Bronchial epithelial cell (primary cell): Measurements from ENCODE around the gene PCDHA1. TPM values are rescaled to one million over a fixed set of nuclear protein-coding genes. Genes with fewer than 3 reads are reported as not detected.

Source experiments
- DNase-seq: peaks from one replicate; pipeline ENCODE4 v3.0.0-alpha.2; 2010; ENCODE audit warnings: low read depth
- FAIRE-seq: peaks from 2 replicates; lab custom pipeline; 2011; peaks lifted over from hg19 to GRCh38; lab: Jason Lieb, UNC
- H3K27me3 ChIP-seq: 2 replicates; pipeline ENCODE4 v1.5.1; 2011; ENCODE audit warnings: low read length; ENCODE audit not compliant: control insufficient read depth, insufficient read depth
- H3K36me3 ChIP-seq: 2 replicates; pipeline ENCODE4 v1.5.1; 2011; ENCODE audit warnings: low read length; ENCODE audit not compliant: control insufficient read depth, insufficient read depth
- H3K4me3 ChIP-seq: 2 replicates; pipeline ENCODE4 v1.5.1; 2011; ENCODE audit warnings: mild to moderate bottlenecking, low read depth, low read length, control low read depth
- total RNA-seq: library from RNA; depleted of rRNA; stranded (reverse); fragments of >200 nt; gene quantifications from 2 replicates; pipeline ENCODE4 v1.2.1, GENCODE V29; 2014
- TF ChIP-seq, protein P1 (sequence below): IDR thresholded peaks from 2 replicates; pipeline ENCODE4 v1.5.1; 2011; ENCODE audit warnings: mild to moderate bottlenecking, moderate library complexity, low read length, control low read depth, inconsistent platforms; ENCODE audit not compliant: insufficient read depth, severe bottlenecking

PCDHA1 gene
- total RNA-seq, 1 donor from 2014 or later, result under 0.01 TPM

DNA sequence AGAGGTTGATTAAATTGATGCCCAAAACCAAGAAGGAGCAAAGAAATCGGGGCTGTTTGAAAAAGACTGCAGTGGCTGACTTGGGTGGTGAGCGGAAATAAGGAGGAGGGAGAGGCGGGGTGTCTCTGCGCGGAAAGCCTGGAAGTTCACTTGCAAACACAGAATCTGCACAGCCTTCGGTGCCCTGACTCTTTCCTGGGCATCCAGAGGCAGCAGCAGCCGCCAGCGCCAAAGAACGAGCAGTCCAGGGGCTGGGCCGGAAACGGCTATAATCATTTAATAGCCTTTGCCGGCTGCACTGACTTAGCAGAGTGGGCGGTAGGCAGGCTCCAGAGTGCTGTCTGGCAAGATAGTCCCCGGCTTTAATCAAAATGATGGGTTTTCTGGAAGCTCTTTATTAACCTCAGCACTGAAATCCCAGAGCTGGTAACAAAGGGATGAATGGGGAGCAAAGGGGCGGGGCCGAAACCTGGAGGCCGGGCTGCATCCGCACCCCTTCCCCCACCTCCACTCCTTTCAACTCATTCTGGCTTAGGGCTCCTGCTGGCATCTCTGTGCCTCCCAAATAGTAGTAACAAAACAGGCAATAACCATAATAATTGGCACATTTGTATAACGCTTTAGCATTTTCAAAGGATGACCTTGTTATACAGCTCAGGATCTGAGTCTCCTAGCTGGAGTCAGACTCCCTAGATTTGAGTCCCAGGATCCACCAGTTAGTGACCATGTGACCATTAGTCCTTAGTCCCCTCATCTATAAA is 216.1 kb downstream of the PCDHA1 start:
- TF ChIP-seq, protein P1, sequence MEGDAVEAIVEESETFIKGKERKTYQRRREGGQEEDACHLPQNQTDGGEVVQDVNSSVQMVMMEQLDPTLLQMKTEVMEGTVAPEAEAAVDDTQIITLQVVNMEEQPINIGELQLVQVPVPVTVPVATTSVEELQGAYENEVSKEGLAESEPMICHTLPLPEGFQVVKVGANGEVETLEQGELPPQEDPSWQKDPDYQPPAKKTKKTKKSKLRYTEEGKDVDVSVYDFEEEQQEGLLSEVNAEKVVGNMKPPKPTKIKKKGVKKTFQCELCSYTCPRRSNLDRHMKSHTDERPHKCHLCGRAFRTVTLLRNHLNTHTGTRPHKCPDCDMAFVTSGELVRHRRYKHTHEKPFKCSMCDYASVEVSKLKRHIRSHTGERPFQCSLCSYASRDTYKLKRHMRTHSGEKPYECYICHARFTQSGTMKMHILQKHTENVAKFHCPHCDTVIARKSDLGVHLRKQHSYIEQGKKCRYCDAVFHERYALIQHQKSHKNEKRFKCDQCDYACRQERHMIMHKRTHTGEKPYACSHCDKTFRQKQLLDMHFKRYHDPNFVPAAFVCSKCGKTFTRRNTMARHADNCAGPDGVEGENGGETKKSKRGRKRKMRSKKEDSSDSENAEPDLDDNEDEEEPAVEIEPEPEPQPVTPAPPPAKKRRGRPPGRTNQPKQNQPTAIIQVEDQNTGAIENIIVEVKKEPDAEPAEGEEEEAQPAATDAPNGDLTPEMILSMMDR, result no peak
- H3K27me3 ChIP-seq, result no peaks in the 10 kb centered on the region
- FAIRE-seq (no peak), DNase-seq (peak; percentile 55)
- peak overlapping the region; percentile 29 for H3K4me3 ChIP-seq
- no peaks in the 10 kb centered on the region for H3K36me3 ChIP-seq

DNA sequence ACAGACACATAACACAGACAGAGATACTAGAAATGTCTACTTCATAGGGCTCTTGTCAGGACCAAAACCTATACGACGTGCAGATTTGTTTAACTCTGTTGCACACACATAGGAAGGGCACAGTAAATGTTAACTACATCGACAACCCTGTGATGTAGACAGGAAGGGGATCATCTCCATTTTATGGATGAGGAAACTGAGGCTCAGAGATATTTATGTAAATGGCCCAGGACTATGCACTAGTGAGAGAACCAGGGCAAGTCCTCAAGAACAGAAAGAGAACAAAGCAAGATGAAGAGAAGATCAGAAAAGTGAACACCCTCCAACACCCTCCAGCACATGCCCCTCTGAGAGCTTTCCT is 216.6 kb downstream of the PCDHA1 start:
- Histone ChIP-seq H3K4me3 (no peak overlapping the region), H3K27me3 (no peaks in the 10 kb centered on the region), H3K36me3 (no peaks in the 10 kb centered on the region)
- no peak for DNase-seq
- TF ChIP-seq, protein P1, result no peak
- no peak for FAIRE-seq

DNA sequence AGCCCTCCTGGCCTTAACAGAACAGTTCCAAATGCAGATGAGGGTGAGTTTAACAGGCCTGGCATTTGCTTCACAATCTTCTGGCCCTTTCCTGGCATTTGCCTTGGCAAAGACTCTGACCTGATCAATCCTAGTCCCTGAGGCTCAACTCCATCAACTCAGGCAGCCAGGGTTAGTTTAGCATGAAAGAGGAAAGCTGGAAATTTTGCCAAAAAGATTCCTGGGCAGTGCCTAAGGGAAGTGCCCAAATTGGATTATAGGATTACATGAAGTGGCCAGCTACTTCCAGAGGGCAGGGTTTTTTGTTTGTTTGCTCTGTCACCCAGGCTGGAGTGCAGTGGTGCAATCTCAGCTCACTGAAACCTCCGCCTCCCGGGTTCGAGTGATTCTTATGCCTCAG is 217.1 kb downstream of the PCDHA1 start:
- FAIRE-seq (no peak), DNase-seq (no peak)

DNA sequence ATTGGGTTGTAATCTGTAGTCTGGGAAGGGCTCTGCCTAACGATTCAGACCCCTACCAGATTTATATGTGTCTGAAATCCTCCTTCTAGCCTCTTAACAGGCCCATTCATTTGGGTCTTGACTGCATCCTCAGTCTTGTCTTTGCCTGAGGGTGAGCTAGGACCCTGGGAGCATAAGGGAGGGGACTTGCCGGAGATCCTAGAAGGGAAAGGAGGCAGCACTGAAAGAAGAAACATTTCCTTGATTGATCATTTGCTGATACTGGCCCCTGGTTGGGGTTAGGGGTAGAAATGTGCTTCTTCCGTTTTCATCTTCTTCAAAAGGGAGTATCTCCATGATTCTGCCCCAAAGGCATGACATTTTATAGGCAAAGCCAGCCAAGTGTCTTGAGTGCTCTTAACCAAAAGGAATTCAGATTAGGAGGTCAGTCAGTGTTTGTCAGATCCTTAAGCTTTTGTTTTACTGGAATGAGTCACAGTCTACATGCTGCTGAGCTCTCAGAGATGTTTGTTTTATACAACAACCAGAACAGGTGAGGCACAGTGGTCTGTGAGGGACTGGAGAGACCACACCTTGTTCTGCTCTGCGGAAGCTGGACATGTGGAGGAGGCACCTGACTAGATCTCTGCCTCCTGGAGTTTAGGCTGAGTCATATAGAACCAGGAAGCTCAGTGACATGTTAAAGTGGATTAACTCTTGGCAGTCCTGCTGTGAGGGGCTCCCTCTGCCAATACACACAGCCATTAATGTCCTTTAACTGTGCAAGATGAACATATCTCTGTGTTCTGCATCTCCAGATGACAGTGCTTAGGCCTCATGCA is 218.1 kb downstream of the PCDHA1 start:
- Histone ChIP-seq H3K27me3 (no peaks in the 10 kb centered on the region), H3K4me3 (no peak overlapping the region), H3K36me3 (no peaks in the 10 kb centered on the region)
- DNase-seq, result peak; percentile 100
- FAIRE-seq, result peak; percentile 100
- TF ChIP-seq, protein P1, result no peak

More for the DNA sequence above, 217.1 kb downstream of the PCDHA1 start:
- Histone ChIP-seq H3K36me3 (no peaks in the 10 kb centered on the region), H3K27me3 (no peaks in the 10 kb centered on the region), H3K4me3 (no peak overlapping the region)
- TF ChIP-seq, protein P1, result no peak

DNA sequence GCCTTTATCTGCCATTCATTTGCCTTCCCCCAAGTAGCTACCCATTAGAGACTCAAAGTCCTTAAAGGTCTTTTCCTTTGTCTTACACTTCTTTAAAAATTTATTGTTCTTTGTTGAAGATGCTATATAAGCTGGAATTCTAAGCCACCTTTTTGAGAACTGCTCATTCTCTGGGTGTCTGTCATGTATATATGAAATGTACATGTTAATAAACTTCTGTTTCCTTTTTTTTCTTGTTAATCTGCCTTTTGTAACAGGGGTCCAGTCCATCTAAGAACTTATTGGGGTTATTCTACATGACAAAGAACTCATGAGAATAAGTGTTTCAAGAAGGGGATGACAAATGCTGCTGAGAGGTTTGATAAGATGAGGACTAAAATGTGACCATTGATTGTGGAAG is 221.9 kb downstream of the PCDHA1 start:
- Histone ChIP-seq H3K27me3 (no peaks in the 10 kb centered on the region), H3K36me3 (no peaks in the 10 kb centered on the region), H3K4me3 (no peak overlapping the region)
- TF ChIP-seq, protein P1, result no peak
- FAIRE-seq (no peak), DNase-seq (no peak)
